Psoas muscle (tissue), 8 donors: ENCODE measurements around the gene GNL3L. TPM values are rescaled to one million over a fixed set of nuclear protein-coding genes. Genes with fewer than 3 reads are reported as not detected.
"Not testable (repeated sequence)": the region's sequence is repeated elsewhere in the genome, so short reads cannot be mapped to it uniquely, and the experiment has no call there.

Experiments used
- ATAC-seq, 4 donors: fragments of 200-7000 bp; cut with Tn5 transposase; one replicate each; pipeline ENCODE4 v1.9.1; 2020; ENCODE audit warnings: moderate library complexity in 3 of 4, mild to moderate bottlenecking in 2 of 4
- DNase-seq, 2 donors: peaks; one replicate each; pipeline ENCODE4 v3.0.0-alpha.2; 2020
- H3K27ac ChIP-seq: fragments of 200-600 bp; one replicate; pipeline ENCODE4 v1.8.0; 2022
- H3K27me3 ChIP-seq, 3 donors: fragments of 200-600 bp in 1 of 3; one replicate each; pipeline versions ENCODE4 v1.6.1 to v1.8.0; 2013 to 2022; ENCODE audit warnings: low read length in 2 of 3, mild to moderate bottlenecking in 2 of 3, moderate library complexity in 1 of 3; ENCODE audit not compliant: insufficient read depth in 3 of 3
- H3K36me3 ChIP-seq, 2 donors: fragments of 200-600 bp in 1 of 2; one replicate each; pipeline versions ENCODE4 v1.6.1 to v1.8.0; 2013 to 2022; ENCODE audit warnings: low read depth in 1 of 2, mild to moderate bottlenecking in 1 of 2, moderate library complexity in 1 of 2; ENCODE audit not compliant: insufficient read depth in 1 of 2
- H3K4me1 ChIP-seq: fragments of 200-600 bp; one replicate; pipeline ENCODE4 v1.8.0; 2022
- H3K4me3 ChIP-seq: fragments of 200-600 bp; one replicate; pipeline ENCODE4 v1.8.0; 2022; ENCODE audit warnings: mild to moderate bottlenecking
- H3K9me3 ChIP-seq: fragments of 200-600 bp; one replicate; pipeline ENCODE4 v1.8.0; 2022
- WGBS, 3 donors: extraction: QIAGEN DNeasy Blood & Tissue Kit; methylation state at CpG; one replicate each; pipeline versions ENCODE4 v1.1.6 to v1.1.7; 2013; 5-methylcytosine and 5-hydroxymethylcytosine counted together
- intact Hi-C, 2 donors: fragments of 100-400 bp; cut with DNase I; formaldehyde crosslinking; loops; one replicate each; pipeline versions ENCODE4 v1.11.0 to v1.14.2; 2022
- polyA plus RNA-seq, 3 donors: library from polyadenylated mRNA; stranded (reverse); fragments of 200-250 nt; gene quantifications; one replicate each; pipeline ENCODE4 v1.2.3, GENCODE V29; 2013
- total RNA-seq, 4 donors: library from RNA; stranded (reverse); fragmentation: NEBNext Ultra II Directional in 2 of 4; extraction: Animal tissue kit (Norgen Biotek cat#: 25700) in 2 of 4; gene quantifications; one replicate each; pipeline versions ENCODE4 v1.2.1 to v1.2.4, GENCODE V29; 2021 to 2023
- TF ChIP-seq, protein P1 (sequence below): fragments of 200-600 bp; IDR thresholded peaks from one replicate; pipeline ENCODE4 v1.8.0; 2022; ENCODE audit warnings: antibody characterized with exemption
- donor health status: healthy with polysubstance abuse.
- donor health status: DM: no; HTN: no; CAD: no; lungs with moderate emphysema.
- donor health status: Bipolar disorder and iron deficiency.
- donor health status: healthy.
- donor health status: DM: yes; HTN: yes; CAD: no.
- donor health status: DM: no; HTN: no; CAD: no.
- donor health status: DM: no; HTN: no; CAD: no.
- donor health status: DM: yes; HTN: yes; CAD: no.

GNL3L gene
- total and polyA plus RNA-seq, 7 donors: 8.1 to 36.1 (median 30.7) TPM

- TF ChIP-seq, protein P1, sequence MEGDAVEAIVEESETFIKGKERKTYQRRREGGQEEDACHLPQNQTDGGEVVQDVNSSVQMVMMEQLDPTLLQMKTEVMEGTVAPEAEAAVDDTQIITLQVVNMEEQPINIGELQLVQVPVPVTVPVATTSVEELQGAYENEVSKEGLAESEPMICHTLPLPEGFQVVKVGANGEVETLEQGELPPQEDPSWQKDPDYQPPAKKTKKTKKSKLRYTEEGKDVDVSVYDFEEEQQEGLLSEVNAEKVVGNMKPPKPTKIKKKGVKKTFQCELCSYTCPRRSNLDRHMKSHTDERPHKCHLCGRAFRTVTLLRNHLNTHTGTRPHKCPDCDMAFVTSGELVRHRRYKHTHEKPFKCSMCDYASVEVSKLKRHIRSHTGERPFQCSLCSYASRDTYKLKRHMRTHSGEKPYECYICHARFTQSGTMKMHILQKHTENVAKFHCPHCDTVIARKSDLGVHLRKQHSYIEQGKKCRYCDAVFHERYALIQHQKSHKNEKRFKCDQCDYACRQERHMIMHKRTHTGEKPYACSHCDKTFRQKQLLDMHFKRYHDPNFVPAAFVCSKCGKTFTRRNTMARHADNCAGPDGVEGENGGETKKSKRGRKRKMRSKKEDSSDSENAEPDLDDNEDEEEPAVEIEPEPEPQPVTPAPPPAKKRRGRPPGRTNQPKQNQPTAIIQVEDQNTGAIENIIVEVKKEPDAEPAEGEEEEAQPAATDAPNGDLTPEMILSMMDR: no peak
- ATAC-seq (no peak), DNase-seq (no peak)
- WGBS, 3 donors: 80 to 95% (median 93%) methylated on average over 11 of the region's 11 CpGs
- H3K9me3 ChIP-seq: no peaks in the 10 kb centered on the region
- peaks cover 3 to 65% of the 10 kb centered on the region in 2 donors for H3K36me3 ChIP-seq
- intact Hi-C loops: no loop called here
- H3K4me1 ChIP-seq: no peaks in the 10 kb centered on the region
- H3K27ac ChIP-seq: no peak overlapping the region
- H3K27me3 ChIP-seq: no peaks in the 10 kb centered on the region
- H3K4me3 ChIP-seq: no peak overlapping the region
Measured at GRCh38 chrX:54560411-54560810, 30.4 kb downstream of the GNL3L start.

DNA sequence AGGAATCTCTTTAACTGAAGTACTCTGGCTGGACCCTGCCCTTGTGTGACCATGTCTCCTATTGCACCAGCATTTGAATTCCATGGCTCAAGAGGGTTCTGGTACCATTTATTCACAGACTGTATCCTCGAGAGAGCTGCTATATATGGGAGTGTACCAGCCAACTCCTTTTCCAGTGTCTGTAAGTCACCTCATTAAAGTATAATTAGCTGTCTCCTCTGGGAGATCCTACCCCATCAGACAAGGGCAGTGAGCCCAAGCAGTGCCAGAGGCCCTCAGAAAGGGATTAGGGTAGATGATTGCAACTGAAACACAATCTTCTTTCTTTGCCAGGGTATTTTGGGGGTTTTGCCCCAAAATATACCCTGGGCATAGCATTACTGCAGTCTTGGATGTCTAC is 31.6 kb downstream of the GNL3L start:
- no peak for DNase-seq
- no peaks in the 10 kb centered on the region for H3K27me3 ChIP-seq
- WGBS, 3 donors: 57 to 85% (median 63%) methylated on average over 1 of the region's 1 CpG
- intact Hi-C loops: no loop called here
- H3K4me3 ChIP-seq: no peak overlapping the region
- H3K36me3 ChIP-seq: peaks cover 3 to 54% of the 10 kb centered on the region in 2 donors
- no peak overlapping the region for H3K27ac ChIP-seq
- TF ChIP-seq, protein P1: no peak
- no peaks in the 10 kb centered on the region for H3K4me1 ChIP-seq
- no peaks in the 10 kb centered on the region for H3K9me3 ChIP-seq
- ATAC-seq: no peak

GRCh38 chrX:54564936-54565335 is 34.9 kb downstream of the GNL3L start:
- no peak overlapping the region for H3K27ac ChIP-seq
- no peaks in the 10 kb centered on the region for H3K27me3 ChIP-seq
- peaks cover 3 to 35% of the 10 kb centered on the region in 2 donors for H3K36me3 ChIP-seq
- intact Hi-C loops: no loop called here
- ATAC-seq (no peak), DNase-seq (no peak)
- TF ChIP-seq, protein P1: no peak
- peaks cover 5% of the 10 kb centered on the region for H3K9me3 ChIP-seq
- 80 to 92% (median 88%) methylated on average over 5 of the region's 5 CpGs for WGBS, 3 donors
- H3K4me1 ChIP-seq: no peaks in the 10 kb centered on the region
- no peak overlapping the region for H3K4me3 ChIP-seq

DNA sequence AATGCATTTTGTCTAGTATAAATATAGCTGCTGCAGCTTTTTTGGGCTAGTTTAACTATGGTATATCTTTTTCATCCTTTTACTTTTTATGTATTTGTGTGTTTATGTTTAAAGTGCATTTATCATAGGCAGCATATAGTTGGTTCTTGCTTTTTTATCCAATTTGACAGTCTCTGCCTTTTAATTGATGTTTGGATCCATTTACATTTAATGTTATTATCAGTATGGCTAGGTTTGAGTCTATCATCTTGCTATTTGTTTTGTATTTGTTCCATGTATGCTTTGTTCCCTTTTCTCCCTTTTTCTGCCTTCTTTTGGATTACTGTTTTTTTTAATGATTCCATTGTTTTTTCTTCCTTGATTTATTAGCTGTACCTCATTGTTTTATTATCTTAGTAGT is 40.3 kb downstream of the GNL3L start:
- Histone ChIP-seq H3K27me3 (no peaks in the 10 kb centered on the region), H3K4me1 (no peaks in the 10 kb centered on the region), H3K36me3 (no peaks in the 10 kb centered on the region), H3K4me3 (no peak overlapping the region), H3K27ac (no peak overlapping the region), H3K9me3 (peaks cover 15% of the 10 kb centered on the region)
- no peak for ATAC-seq
- no peak for DNase-seq
- TF ChIP-seq, protein P1: no peak
- intact Hi-C loops: no loop called here

DNA sequence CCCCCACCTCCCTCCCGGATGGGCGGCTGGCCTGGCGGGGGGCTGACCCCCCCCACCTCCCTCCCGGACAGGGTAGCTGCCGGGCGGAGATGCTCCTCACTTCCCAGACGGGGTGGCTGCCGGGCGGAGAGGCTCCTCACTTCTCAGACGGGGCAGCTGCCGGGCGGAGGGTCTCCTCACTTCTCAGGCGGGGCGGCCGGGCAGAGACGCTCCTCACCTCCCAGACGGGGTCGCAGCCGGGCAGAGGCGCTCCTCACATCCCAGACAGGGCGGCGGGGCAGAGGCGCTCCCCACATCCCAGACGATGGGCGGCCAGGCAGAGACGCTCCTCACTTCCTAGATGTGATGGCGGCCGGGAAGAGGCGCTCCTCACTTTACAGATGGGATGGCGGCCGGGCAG is 42.6 kb downstream of the GNL3L start:
- DNase-seq, intact Hi-C loops, H3K27ac ChIP-seq, H3K27me3 ChIP-seq, H3K4me1 ChIP-seq, H3K4me3 ChIP-seq, ATAC-seq, H3K36me3 ChIP-seq: not testable (repeated sequence)
- WGBS, 3 donors: 93 to 97% methylated on average over 16 to 26 of the region's 31 CpGs; no CpG with 5 or more reads in 1 of the 3 donors
- H3K9me3 ChIP-seq: peaks cover 19% of the 10 kb centered on the region
